ENCODE data around the gene TBX1.

TBX1 gene

DNA sequence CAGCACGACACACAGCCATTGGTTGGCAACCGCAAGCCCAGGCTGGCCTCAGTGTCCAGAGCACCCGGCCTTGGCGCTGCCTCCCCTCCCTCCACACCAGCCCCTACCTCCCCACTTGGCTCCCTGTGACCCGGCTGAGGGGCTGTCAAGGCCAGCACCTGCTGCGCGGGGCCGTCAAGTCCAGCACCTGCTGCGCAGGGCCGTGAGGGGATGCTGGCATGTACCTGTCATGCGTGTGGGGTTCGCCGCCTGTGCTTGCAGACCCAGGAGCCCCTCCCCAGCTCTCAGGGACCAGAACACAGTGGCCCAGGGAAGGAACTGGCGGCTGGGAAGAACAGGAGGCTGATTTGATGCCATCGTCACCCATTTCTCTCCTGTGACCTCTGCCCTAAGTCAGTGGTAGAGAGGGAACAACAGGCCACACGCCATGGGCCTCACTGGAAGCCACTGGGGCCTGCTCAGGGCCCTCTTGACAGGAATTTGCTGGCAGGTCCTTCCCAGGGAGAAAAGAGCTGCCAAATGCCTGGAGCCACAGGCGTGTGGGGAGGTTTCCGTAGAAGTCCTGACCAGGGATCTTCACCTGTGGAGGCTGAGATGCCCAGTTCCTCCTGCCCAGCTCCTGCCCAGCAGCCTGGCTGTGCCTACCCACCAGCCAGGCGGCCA lies 37.6 kb downstream of the TBX1 start:
- no peak for TF ChIP-seq Cebpa-rat (IDR thresholded peaks at IDR 0.05)
- peaks cover 0 to 23% (median 0%) of the 10 kb centered on the region in 11 experiments; a peak in 2 of 22 replicates for H4K20me1 ChIP-seq
- H3K9me3 ChIP-seq (replicated peaks in 1 of 11): peaks cover 12 to 14% (median 13%) of the 10 kb centered on the region in 11 experiments; a peak in 21 of 22 replicates
- H3K27ac ChIP-seq: no peak overlapping the region
- no peak overlapping the region for H3K4me3 ChIP-seq
- no peak overlapping the region for H3K9ac ChIP-seq
- no peaks in the 10 kb centered on the region for H3K27me3 ChIP-seq
- H3K36me3 ChIP-seq: peaks cover 8 to 35% (median 14%) of the 10 kb centered on the region in 11 experiments; a peak in 14 of 22 replicates
- H3K4me1 ChIP-seq: no peaks in the 10 kb centered on the region; a peak in 2 of 20 replicates
- no peak overlapping the region for H3K4me2 ChIP-seq

DNA sequence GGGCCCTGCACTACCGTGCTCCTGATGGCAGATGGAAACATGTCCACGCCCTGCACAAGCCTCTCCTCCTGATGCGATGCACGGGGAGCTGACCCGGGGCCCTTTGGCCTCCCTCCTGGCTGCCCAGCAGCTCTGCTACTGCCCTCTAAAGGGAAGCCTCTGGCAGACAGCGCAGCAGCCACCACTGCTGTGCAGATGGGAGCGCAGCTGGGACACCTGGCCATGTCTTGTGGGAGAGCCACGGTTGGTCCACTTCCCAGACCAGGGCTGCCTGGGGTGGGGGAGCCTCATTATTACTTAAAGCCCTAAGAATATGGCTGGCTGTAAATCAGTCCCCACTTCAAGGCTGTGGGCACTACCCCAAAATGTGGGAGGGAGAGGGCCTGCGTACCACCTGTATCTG lies 38.3 kb downstream of the TBX1 start:
- H3K4me3 ChIP-seq: no peak overlapping the region
- no peaks in the 10 kb centered on the region for H3K4me1 ChIP-seq
- H3K4me2 ChIP-seq: no peak overlapping the region
- no peaks in the 10 kb centered on the region for H3K27me3 ChIP-seq
- H3K9me3 ChIP-seq (replicated peaks in 1 of 11): peaks cover 4 to 7% (median 6%) of the 10 kb centered on the region in 11 experiments; a peak in 21 of 22 replicates
- TF ChIP-seq Cebpa-rat (IDR thresholded peaks at IDR 0.05): no peak
- peaks cover 0 to 23% (median 0%) of the 10 kb centered on the region in 11 experiments; a peak in 2 of 22 replicates for H4K20me1 ChIP-seq
- H3K9ac ChIP-seq: no peak overlapping the region
- H3K36me3 ChIP-seq: peaks cover 4 to 36% (median 6%) of the 10 kb centered on the region in 11 experiments; a peak in 12 of 22 replicates
- H3K27ac ChIP-seq: no peak overlapping the region

DNA sequence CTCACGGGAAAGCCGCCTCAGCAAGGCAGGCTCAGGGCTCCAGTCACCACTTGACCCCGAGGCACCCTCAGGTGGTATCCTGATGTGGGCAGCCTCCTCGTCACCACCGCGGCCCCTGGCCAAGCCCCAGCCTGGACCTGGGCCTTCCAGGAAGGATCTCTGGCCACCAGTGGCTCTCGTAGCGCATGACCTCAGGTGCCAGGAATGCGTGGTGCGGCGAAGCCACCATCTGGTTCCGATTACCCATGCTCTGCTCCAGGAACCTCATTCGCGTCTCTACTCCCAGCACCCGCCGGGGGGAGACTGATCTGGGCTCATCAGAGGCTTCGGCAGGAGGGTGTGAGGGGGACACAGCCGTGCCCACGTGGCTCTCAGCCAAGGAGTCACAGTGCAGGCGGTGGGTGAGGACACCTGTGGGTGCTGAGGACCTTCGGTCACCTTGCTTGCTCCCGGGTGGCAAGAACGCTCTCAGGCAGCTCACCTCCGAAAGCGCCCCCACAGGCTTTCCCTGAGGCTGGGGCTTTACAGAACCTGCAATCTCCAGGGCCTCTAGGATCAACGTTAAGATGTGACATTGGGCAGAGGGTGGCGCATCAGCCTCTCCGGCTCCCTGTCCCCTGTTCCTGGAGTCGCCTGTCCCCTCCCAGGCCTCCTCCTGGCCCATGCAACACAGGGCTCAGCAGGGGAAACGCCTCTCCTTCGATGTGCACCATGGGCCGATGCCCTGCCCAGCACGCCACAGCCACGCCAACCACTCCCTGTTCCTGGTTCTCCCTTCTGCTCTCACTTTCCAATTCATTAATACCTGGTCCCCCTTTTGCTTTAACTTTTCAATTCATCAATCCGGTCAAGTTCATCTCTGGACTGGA lies 39.0 kb downstream of the TBX1 start:
- H3K4me1 ChIP-seq: no peaks in the 10 kb centered on the region
- peaks cover 0 to 29% (median 0%) of the 10 kb centered on the region in 11 experiments; a peak in 5 of 22 replicates for H3K36me3 ChIP-seq
- H3K4me3 ChIP-seq: no peak overlapping the region
- no peak for TF ChIP-seq Cebpa-rat (IDR thresholded peaks at IDR 0.05)
- H3K4me2 ChIP-seq: no peak overlapping the region
- H3K27ac ChIP-seq: no peak overlapping the region
- H4K20me1 ChIP-seq: peaks cover 0 to 23% (median 0%) of the 10 kb centered on the region in 11 experiments; a peak in 3 of 22 replicates
- no peak overlapping the region for H3K9ac ChIP-seq
- no peaks in the 10 kb centered on the region for H3K27me3 ChIP-seq
- peaks cover 0 to under 1% (median 0%) of the 10 kb centered on the region in 11 experiments; a peak in 4 of 22 replicates for H3K9me3 ChIP-seq (replicated peaks in 1 of 11)

DNA sequence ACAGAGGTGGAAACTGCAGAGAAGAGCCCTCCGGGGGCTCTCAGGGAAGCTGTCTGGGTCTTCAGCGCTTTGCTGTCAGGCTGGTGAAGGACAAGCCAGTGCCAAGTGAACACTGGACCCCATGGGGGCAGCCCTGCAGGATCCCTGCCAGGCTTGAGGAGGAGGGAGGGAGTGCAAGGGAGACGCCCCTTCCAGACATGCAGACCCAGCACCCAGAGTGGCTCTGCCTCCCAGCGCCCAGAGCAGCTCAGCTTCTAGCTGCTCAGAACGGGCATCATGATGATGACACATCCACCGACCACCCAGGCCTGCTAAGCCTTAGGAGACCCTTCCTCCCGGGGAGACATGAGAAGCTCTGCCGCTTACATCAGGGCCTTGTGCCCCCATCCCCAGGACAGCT lies 39.7 kb downstream of the TBX1 start:
- no peak for TF ChIP-seq Cebpa-rat (IDR thresholded peaks at IDR 0.05)
- H3K4me2 ChIP-seq: no peak overlapping the region
- no peaks in the 10 kb centered on the region for H3K9me3 ChIP-seq (replicated peaks in 1 of 11)
- H3K36me3 ChIP-seq: peaks cover 0 to 31% (median 0%) of the 10 kb centered on the region in 11 experiments; a peak in 5 of 22 replicates
- no peak overlapping the region for H3K4me3 ChIP-seq
- H3K27me3 ChIP-seq: no peaks in the 10 kb centered on the region
- H3K27ac ChIP-seq: no peak overlapping the region
- peaks cover 0 to 7% (median 4%) of the 10 kb centered on the region in 10 experiments; a peak in 10 of 20 replicates for H3K4me1 ChIP-seq
- no peak overlapping the region for H3K9ac ChIP-seq
- H4K20me1 ChIP-seq: peaks cover 0 to 23% (median 0%) of the 10 kb centered on the region in 11 experiments; a peak in 3 of 22 replicates

DNA sequence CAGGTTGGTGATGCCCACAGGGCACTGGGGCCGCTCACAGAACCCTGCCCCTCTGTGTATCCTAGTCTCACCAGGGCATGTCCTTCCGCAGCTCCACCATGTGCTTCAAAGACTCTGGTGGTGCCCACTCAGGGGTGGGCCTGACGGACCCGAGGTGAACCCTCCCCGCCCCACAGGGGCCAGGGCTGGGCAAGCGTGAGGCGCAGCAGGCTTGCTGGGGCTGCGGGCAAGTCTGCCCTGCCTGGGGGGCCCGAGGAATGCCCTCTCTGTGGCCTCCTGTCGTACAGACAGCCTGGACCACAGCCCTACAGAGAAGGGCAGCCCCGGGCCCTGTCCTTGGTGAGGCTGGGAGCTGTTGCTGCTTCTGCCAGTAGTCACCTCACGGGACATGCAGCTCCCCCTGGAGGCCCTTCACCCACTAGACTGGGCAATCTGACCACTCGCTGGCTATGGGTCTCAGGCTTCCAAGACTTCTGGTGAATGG lies 40.2 kb downstream of the TBX1 start:
- Histone ChIP-seq H3K27me3 (no peaks in the 10 kb centered on the region), H3K9ac (no peak overlapping the region), H3K4me2 (no peak overlapping the region), H3K27ac (no peak overlapping the region), H4K20me1 (peaks cover 0 to 22% (median 0%) of the 10 kb centered on the region in 11 experiments; a peak in 4 of 22 replicates), H3K36me3 (peaks cover 0 to 31% (median 0%) of the 10 kb centered on the region in 11 experiments; a peak in 5 of 22 replicates), H3K4me3 (no peak overlapping the region), H3K9me3 (replicated peaks in 1 of 11) (no peaks in the 10 kb centered on the region), H3K4me1 (peaks cover under 1 to 12% (median 9%) of the 10 kb centered on the region in 10 experiments; a peak in 18 of 20 replicates)
- TF ChIP-seq Cebpa-rat (IDR thresholded peaks at IDR 0.05): no peak

DNA sequence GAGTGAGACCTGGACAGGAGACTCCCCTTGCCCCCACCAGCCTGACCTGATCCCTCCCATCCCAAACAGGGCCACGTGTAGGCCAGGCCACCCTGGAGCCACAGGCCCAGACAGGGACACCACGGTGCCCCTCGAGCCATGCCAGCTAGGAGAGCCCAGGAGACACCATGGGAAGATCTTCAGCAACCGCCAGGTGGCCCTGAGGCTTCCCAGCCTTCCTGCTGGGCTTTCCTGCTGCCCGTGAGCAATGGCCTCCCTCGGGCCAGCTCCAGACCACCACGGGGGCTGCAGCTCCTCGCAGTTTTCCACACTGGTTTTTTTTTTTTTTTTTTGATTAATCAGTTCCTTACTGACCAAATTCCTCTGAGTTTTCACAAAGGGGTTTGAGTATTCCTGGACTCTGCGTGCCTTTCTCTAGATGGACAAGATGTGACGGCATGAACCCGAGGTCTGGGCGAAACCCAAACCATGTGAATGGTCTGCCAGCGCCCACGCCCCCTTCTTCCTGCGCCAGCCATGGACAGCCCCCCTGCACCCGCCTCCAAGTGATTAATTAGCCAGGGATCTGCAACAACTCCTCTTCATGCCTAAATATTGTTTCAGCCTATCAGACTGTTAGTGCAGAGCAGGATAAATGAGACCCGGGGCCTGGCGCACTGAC lies 40.9 kb downstream of the TBX1 start:
- no peak overlapping the region; a peak in 1 of 22 replicates for H3K9ac ChIP-seq

DNA sequence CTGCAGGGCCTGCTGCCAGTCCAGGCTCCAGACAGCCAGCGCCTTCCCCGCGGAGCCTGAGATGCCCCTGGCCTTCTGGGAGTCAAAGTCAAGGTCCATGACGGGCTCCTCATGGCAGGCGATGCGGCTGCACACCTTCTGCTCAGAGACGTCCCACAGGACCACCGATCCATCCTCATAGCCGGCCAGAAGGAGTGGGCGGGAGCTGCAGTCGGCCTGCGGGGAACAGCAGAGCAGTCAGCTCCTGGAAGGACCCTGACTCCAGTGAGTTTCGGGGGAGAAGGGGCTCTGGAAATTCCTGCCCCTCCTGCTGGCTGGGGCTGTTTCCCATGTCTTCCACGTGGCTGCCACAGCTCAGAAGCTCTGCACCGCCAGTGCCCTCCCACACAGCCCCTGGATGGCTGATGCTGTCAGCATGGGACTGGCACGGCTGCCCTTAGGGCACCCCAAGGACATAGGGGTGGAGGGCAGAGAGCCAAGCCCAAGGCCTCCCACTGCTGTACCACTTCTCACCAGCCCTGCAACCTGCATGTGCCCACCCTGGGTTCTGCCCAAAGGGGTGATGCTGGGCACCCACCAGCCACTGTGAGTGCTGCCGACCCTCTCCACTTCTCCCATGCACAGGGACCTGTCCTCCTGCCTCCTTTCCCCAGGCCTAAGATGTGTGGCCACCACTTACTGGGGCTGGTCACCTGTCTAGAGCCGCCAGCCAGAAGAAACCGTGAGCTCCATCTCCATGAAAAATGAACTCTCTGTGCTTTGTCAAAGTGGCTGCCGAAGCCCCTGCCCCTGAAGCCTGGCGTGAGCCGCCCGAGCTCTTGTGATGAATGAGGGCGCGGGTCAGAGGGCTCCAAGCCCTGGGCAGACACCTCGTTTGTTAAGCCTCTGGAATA lies 41.7 kb downstream of the TBX1 start:
- Histone ChIP-seq H3K4me3 (no peak overlapping the region), H3K27me3 (peaks cover 0 to 3% (median 0%) of the 10 kb centered on the region in 11 experiments; a peak in 1 of 22 replicates), H3K27ac (no peak overlapping the region), H3K9ac (no peak overlapping the region; a peak in 1 of 22 replicates), H3K9me3 (replicated peaks in 1 of 11) (no peaks in the 10 kb centered on the region), H3K4me1 (peaks cover 14 to 26% (median 24%) of the 10 kb centered on the region in 10 experiments), H3K36me3 (peaks cover 0 to 31% (median 0%) of the 10 kb centered on the region in 11 experiments; a peak in 5 of 22 replicates), H3K4me2 (no peak overlapping the region), H4K20me1 (peaks cover 0 to 26% (median 3%) of the 10 kb centered on the region in 11 experiments; a peak in 7 of 22 replicates)
- TF ChIP-seq Cebpa-rat (IDR thresholded peaks at IDR 0.05): no peak

More for the DNA sequence above, 40.9 kb downstream of the TBX1 start:
- Histone ChIP-seq H3K4me3 (no peak overlapping the region), H3K27me3 (no peaks in the 10 kb centered on the region), H3K9me3 (replicated peaks in 1 of 11) (no peaks in the 10 kb centered on the region), H3K4me2 (no peak overlapping the region), H3K4me1 (peaks cover 7 to 19% (median 16%) of the 10 kb centered on the region in 10 experiments), H3K36me3 (peaks cover 0 to 31% (median 0%) of the 10 kb centered on the region in 11 experiments; a peak in 5 of 22 replicates), H3K27ac (no peak overlapping the region), H4K20me1 (peaks cover 0 to 22% (median 3%) of the 10 kb centered on the region in 11 experiments; a peak in 4 of 22 replicates)
- TF ChIP-seq Cebpa-rat (IDR thresholded peaks at IDR 0.05): no peak

All from BLaER1 treated with 17β-estradiol and CSF1 and Interleukin-3, amounts not matched to agents 10 nM and 100 nM (cell line).